Activated CD8-positive, alpha-beta T cell treated with anti-CD3 and anti-CD28 coated beads for 36 hours (primary cell): ENCODE results near the gene IGSF3. TPM values are rescaled to one million over a fixed set of nuclear protein-coding genes. Genes with fewer than 3 reads are reported as not detected.

Experiments
- ATAC-seq: fragments of 200-7000 bp; cut with Tn5 transposase; one replicate; pipeline ENCODE4 v1.10.0; 2021; ENCODE audit warnings: mild to moderate bottlenecking, moderate library complexity
- CTCF ChIA-PET: fragments of 350-600 bp; sonication (Branson Sonifier 250); formaldehyde crosslinking; loops from one replicate; lab custom pipeline; 2021; ENCODE audit warnings: antibody characterized with exemption; lab: Charles Lee
- POLR2A ChIA-PET: fragments of 350-600 bp; sonication (Branson Sonifier 250); formaldehyde crosslinking; loops from one replicate; lab custom pipeline; 2021; ENCODE audit warnings: antibody characterized with exemption; lab: Charles Lee
- DNase-seq: peaks from one replicate; pipeline ENCODE4 v3.0.0-alpha.2; 2020
- H3K27ac Mint-ChIP-seq: one replicate; pipeline ENCODE4 v1.8.0; 2021; ENCODE audit warnings: mild to moderate bottlenecking, mixed read lengths
- H3K27me3 Mint-ChIP-seq: one replicate; pipeline ENCODE4 v1.8.0; 2021; ENCODE audit warnings: mixed read lengths
- H3K36me3 Mint-ChIP-seq: one replicate; pipeline ENCODE4 v1.8.0; 2021; ENCODE audit warnings: low read depth, mixed read lengths
- H3K4me1 Mint-ChIP-seq: one replicate; pipeline ENCODE4 v1.8.0; 2021; ENCODE audit warnings: low read depth, mixed read lengths
- H3K4me3 Mint-ChIP-seq: one replicate; pipeline ENCODE4 v1.8.0; 2021; ENCODE audit warnings: mild to moderate bottlenecking, moderate library complexity, mixed read lengths
- H3K9me3 Mint-ChIP-seq: one replicate; pipeline ENCODE4 v1.8.0; 2021; ENCODE audit warnings: mixed read lengths
- intact Hi-C: fragments of 100-400 bp; cut with micrococcal nuclease; formaldehyde crosslinking; loops from one replicate; pipeline ENCODE4 v1.10.0; 2022
- total RNA-seq, 2 experiments: library from RNA; stranded (reverse); gene quantifications; one replicate each; pipeline ENCODE4 v1.2.3, GENCODE V29; 2021
- TF ChIP-seq, protein P1 (sequence below): fragments of 200-600 bp; IDR thresholded peaks from one replicate; pipeline ENCODE4 v1.8.0; 2022; ENCODE audit warnings: antibody characterized with exemption, mild to moderate bottlenecking

The IGSF3 gene
- total RNA-seq, 2 experiments from 2014 or later, result 0.54 to 0.72 TPM

DNA sequence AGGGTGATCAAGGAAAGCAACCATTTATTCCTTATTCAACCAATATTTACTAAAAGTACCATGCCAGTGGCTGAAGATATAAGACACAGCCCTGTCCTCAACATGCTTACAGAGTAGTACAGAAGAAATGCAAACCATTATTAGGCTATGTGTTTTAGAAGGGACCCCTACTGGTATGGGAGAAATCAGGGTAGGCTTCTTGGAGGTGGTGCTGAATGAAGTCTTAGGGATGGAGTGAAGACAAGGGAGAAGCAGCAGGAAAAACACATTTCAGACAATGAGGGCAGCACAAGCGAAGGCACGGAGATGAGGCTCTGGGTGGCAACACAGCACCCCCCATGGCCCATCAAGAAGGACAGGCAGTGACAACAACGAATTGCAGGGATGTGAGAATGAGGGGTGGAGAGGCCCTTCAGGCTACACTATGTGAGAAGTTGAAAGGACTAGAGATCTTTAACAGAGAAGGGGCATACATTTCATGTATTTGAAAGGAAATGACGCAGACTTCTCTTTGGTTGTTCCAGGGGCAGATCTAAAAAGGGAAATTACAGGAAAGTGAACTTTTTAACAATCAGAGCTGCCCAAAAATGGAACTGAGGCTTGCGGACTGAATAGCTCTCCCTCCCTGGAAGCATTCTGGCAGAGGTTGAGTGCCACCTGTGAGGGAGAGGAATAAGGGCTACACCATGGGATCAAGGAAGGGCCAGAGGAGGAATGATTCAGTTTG is 79.9 kb downstream of the IGSF3 start:
- peaks cover 7% of the 10 kb centered on the region for H3K4me1 Mint-ChIP-seq
- CTCF ChIA-PET, result interaction anchor here (0.7 to 5.0 kb wide), 4 partner anchors 8 to 21 kb away, joined by 3 to 23 read pairs (median 6); no protein-coding TSS in a partner anchor
- DNase-seq (no peak), ATAC-seq (no peak)
- H3K9me3 Mint-ChIP-seq, result no peaks in the 10 kb centered on the region
- H3K4me3 Mint-ChIP-seq, result no peak overlapping the region
- H3K36me3 Mint-ChIP-seq, result no peaks in the 10 kb centered on the region
- intact Hi-C loops, result no loop called here
- POLR2A ChIA-PET, result no interaction called here
- H3K27ac Mint-ChIP-seq, result no peak overlapping the region
- H3K27me3 Mint-ChIP-seq, result no peaks in the 10 kb centered on the region
- TF ChIP-seq, protein P1, sequence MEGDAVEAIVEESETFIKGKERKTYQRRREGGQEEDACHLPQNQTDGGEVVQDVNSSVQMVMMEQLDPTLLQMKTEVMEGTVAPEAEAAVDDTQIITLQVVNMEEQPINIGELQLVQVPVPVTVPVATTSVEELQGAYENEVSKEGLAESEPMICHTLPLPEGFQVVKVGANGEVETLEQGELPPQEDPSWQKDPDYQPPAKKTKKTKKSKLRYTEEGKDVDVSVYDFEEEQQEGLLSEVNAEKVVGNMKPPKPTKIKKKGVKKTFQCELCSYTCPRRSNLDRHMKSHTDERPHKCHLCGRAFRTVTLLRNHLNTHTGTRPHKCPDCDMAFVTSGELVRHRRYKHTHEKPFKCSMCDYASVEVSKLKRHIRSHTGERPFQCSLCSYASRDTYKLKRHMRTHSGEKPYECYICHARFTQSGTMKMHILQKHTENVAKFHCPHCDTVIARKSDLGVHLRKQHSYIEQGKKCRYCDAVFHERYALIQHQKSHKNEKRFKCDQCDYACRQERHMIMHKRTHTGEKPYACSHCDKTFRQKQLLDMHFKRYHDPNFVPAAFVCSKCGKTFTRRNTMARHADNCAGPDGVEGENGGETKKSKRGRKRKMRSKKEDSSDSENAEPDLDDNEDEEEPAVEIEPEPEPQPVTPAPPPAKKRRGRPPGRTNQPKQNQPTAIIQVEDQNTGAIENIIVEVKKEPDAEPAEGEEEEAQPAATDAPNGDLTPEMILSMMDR, result no peak

DNA sequence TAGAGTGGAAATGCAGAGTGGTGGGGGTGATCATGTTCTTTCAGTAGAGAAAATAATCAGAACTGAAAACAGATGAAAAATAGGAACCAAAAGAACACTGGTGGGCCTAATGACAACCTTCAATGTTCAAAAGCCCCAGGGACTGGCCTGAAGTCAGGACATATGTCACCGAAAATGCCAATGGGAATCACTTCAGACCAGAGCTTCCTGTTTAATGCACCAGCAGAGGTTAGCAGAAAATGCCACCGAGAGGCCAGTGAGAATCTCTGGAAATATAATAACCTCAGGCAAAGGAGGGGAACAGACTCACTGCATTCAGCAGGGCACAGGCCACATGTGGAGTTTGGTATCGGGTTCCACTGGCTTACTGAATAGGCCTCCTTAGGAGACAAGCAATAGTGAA is 80.8 kb downstream of the IGSF3 start:
- intact Hi-C loops, result no loop called here
- ATAC-seq, result no peak
- DNase-seq, result no peak
- ChIA-PET CTCF (interaction anchor here (1.2 to 5.0 kb wide), 4 partner anchors 9 to 20 kb away, joined by 4 to 23 read pairs (median 6); no protein-coding TSS in a partner anchor), POLR2A (no interaction called here)
- Mint-ChIP-seq H3K27ac (no peak overlapping the region), H3K9me3 (no peaks in the 10 kb centered on the region), H3K4me1 (peaks cover 7% of the 10 kb centered on the region), H3K4me3 (no peak overlapping the region), H3K36me3 (no peaks in the 10 kb centered on the region), H3K27me3 (no peaks in the 10 kb centered on the region)
- TF ChIP-seq, protein P1, result no peak

DNA sequence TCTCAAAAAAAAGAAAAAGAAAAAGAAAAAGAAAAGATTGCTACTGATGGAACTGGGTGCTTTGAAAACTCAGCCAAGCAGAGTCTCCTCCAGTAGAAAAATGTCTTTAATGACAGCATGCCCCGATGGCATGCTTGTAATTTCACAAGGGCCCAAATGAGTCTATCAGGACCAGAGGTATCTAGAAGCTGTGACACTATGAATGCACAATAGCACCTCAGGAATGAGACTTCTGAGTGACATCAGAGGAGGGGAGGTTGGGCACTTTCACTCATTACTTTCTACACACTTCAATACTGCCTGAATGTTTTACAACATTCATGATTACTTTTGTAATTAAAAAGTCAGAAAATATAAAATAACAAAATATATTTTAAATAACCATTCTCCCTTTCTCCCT is 81.6 kb downstream of the IGSF3 start:
- POLR2A ChIA-PET, result no interaction called here
- H3K27ac Mint-ChIP-seq, result no peak overlapping the region
- H3K9me3 Mint-ChIP-seq, result no peaks in the 10 kb centered on the region
- H3K4me1 Mint-ChIP-seq, result peaks cover 7% of the 10 kb centered on the region
- TF ChIP-seq, protein P1, result no peak
- ATAC-seq, result peak; percentile 39
- CTCF ChIA-PET, result interaction anchor here (1.5 to 5.0 kb wide), 3 partner anchors 10 to 13 kb away, joined by 4 to 23 read pairs (median 9); no protein-coding TSS in a partner anchor
- H3K4me3 Mint-ChIP-seq, result no peak overlapping the region
- intact Hi-C loops, result no loop called here
- DNase-seq, result no peak
- H3K27me3 Mint-ChIP-seq, result no peaks in the 10 kb centered on the region
- H3K36me3 Mint-ChIP-seq, result no peaks in the 10 kb centered on the region

DNA sequence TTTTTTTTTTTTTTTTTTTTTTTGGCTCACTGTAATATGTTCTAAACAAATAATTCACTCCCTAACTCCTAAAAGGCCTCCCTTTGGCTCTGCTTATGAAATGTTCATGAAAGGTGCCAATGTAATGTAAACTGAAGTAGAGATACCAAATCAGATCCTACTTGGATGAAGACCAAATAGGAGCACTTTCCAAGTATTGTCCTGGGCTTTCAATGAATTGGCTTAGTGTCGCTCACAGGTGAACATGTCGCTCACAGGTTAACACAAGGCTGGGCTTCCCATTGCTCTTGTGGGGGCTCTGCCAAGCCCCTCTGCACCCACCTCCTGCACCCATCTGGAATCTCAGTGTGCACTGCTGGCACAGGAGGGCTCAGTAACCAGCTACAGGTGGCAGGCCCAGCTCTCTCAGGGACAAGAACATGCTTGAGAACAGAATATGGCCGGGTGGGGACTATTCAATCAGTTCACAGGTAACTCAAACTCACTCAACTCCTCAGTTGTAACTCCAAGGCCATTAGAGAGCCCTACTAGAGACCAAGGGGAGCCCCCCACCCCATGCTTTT is 86.1 kb downstream of the IGSF3 start:
- Mint-ChIP-seq H3K4me1 (peaks cover 4% of the 10 kb centered on the region), H3K9me3 (no peaks in the 10 kb centered on the region), H3K36me3 (no peaks in the 10 kb centered on the region), H3K27me3 (no peaks in the 10 kb centered on the region), H3K4me3 (no peak overlapping the region), H3K27ac (no peak overlapping the region)
- ATAC-seq, result no peak
- TF ChIP-seq, protein P1, result no peak
- CTCF ChIA-PET, result interaction anchor here (1.5 to 3.0 kb wide), 2 partner anchors 14 to 144 kb away, joined by 4 to 15 read pairs; no protein-coding TSS in a partner anchor
- DNase-seq, result no peak
- intact Hi-C loops, result no loop called here
- POLR2A ChIA-PET, result interaction anchor here (1.1 kb wide), 1 partner anchor 10 kb away, joined by 3 read pairs; no protein-coding TSS in a partner anchor
